ENCODE results near the gene NEUROG1.
A peak's percentile ranks its signal among the peaks of the same experiment; 100 is the strongest.
"Not testable (repeated sequence)": the region's sequence is repeated elsewhere in the genome, so short reads cannot be mapped to it uniquely, and the experiment has no call there.

NEUROG1 gene

GRCh38 chr5:135534609-135535419 lies 950 bp downstream of the NEUROG1 start:
- DNase-seq = no peak

- DNase-seq = no peak
Observed at GRCh38 chr5:135533794-135534193, 2.0 kb downstream of the NEUROG1 start.

- DNase-seq = no peak
Observed at GRCh38 chr5:135533334-135533733, 2.4 kb downstream of the NEUROG1 start.

GRCh38 chr5:135529576-135529975 lies 6.2 kb downstream of the NEUROG1 start:
- not testable (repeated sequence) for DNase-seq

DNA sequence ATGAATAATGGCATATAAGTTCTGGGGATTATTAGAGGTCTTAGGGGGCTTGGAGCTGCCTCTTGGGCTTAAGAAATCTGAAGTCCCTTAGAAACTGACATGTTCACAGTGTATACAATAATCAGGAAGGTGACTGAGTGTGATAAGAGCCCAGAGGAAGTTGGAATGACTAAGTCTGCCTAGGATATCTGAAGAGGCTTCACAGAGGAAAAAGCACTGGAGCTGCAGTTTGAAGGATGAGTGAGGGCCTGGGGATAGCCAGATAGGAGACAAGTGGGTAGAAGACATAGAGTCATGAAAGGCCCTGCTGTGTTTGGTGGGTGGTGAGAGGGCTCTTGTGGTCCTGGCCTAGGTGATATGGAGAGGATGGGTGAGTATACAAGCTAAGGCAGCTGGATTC lies 8.8 kb downstream of the NEUROG1 start:
- DNase-seq = no peak

DNA sequence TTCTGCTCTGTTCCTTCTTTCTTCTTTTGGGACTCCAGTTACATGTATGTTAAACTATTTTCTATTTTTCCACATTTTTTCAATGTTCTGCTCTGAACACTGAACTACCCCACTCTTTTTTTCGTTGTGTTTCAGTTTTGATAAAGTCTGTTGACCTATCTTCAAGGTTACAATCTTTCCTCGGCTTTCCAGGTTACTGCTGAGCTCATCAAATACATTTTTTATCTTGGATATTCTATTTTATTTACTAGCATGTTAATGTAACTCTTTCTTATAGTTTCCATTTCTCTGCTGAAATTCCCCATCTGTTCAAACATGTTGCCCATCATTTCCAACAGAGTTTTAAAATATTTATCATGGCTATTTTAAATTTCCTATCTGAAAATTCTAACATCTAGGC lies 13.8 kb downstream of the NEUROG1 start:
- DNase-seq = no peak

DNA sequence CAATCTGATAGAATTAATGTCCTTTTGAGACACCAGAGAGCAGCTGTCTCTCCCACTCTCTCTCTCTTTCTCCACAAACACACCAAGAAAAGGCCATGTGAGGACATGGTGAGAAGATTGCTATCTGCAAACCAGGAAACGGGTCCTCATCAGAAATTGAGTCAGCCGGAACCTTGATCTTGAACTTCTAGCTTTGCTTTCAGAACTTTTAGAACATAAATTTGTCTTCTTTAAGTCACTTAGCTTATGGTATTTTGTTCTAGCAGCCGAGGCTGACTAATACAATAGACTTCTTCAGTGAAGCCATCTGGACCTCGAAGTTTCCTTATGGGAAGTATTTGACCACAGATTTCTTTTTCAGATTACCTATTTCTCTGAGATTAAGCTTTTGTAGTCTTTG lies 18.1 kb downstream of the NEUROG1 start:
- DNase-seq = no peak

- peak; percentile 62 for DNase-seq
Observed at GRCh38 chr5:135514116-135514515, 21.6 kb downstream of the NEUROG1 start.

DNA sequence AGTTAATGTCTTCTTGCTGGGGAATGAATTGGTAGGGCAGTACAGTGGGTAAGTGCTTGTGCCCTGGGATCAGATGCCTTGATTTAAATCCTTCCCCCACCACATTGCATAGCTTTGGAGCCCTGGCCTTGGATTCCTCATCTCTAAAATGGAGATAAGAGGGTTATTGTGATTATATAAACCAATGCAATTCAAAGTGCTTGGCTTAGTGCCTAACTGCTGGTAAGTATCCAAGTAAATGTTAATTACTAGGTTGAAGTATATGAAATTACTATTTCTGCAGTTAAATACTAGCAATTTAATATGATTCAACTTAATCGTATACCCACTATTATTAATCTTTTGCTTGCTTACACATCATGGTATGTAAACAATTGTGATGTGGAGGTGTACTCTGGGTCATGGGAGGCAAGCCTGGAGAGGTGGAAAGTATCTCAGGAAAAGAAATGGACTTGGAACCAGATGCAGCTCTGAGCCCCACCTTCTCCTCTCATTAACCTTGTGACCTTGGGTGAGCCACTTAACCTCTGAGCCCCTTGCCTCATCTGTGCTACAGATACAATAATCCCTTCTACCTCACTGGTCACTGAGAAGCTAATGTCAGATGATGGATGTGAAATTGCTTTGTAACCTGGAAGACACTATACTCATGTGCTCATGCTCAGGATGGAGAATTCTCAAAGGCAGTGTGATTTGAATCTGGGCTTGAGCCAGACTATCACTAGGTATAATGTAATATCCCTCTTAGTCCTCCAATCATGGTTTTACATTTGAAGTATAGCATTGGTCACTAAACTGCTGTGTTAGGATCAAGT lies 23.8 kb downstream of the NEUROG1 start:
- DNase-seq = no peak

GRCh38 chr5:135509995-135510394 lies 25.8 kb downstream of the NEUROG1 start:
- no peak for DNase-seq

DNA sequence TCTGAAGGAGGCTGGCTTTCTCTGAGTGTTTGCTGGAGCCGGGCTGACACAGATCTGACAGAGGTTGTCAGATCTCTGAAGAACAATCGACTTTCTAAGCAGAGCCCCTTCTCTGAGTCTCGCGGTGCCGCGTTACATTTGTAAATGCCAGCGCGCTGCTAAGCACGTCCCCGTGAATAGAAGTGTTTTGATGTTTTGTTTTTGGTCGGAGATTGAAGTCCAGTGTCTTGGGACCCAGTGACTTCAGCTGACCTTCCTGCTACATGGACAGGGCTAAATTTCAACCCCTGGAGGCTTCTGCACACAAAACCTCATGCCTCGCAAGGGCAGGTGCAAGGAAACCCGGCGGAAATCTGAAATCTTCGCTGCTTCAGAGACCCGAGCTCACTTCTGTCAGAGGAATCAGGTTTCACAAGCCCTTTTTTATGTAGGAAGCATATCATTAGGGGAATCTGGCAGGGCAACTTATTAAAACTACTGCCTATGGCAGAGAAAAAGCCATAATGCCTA lies 27.2 kb downstream of the NEUROG1 start:
- DNase-seq = no peak

GRCh38 chr5:135505973-135506372 lies 29.8 kb downstream of the NEUROG1 start:
- no peak for DNase-seq

DNA sequence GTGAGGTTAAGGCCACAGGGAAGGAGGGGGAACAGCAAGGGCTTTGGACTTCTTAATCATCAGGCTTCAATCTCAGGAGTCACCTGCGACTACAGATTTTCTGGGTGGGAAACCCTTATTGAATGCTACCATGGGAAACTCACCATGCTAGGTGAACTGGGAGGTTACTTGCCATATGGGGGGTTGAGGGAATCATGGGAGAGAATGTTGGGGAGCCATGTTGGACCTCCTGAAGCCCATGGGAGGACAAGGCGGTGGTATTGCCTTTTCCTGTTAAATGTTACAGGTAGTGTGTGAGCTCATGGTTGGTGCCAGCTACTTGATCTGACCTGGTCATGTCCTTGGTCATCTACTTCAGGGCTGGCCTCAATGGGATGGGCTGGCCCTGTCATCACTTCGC lies 31.4 kb downstream of the NEUROG1 start:
- DNase-seq = no peak

DNA sequence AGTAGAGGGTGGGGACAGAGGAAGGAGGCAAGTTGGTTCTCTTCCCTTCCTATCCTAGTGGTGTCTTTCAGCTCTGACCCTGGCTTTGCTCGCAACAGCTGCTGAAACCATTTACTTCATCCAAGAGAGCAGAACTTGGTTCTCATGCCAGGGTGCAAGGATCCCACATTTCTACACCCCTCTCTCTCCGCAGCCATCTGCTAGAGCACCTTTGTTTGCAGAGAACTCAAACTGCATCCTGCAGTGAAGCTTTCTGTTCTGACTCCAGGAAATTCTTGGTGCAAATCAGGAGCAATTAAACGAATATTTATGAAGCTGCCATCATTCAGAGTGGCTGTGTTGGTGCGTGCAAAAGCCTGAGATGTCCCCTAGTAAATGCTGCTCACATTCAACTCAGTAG lies 31.9 kb downstream of the NEUROG1 start:
- DNase-seq = no peak

- no peak for DNase-seq
Observed at GRCh38 chr5:135502836-135503520, 32.8 kb downstream of the NEUROG1 start.

GRCh38 chr5:135501965-135502364 lies 33.8 kb downstream of the NEUROG1 start:
- DNase-seq = no peak

DNA sequence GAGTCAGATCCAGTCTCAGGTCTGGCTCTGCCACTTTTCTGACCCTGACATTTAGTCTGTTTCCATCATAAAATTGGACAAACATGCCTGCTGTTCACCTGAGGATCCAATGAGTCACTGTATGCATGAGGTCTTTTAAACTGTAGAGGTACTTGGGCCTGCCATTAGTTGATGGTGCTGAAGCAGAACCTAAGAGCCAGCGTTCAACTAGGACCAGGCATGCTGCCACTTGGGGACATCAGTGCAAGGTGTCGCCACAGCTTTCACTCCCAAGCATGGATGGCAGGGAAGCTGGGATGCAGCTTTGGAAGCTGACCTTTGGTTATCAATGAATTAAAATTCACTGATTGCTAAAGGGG lies 37.1 kb downstream of the NEUROG1 start:
- DNase-seq = no peak

GRCh38 chr5:135497971-135498636 lies 37.7 kb downstream of the NEUROG1 start:
- DNase-seq = no peak

DNA sequence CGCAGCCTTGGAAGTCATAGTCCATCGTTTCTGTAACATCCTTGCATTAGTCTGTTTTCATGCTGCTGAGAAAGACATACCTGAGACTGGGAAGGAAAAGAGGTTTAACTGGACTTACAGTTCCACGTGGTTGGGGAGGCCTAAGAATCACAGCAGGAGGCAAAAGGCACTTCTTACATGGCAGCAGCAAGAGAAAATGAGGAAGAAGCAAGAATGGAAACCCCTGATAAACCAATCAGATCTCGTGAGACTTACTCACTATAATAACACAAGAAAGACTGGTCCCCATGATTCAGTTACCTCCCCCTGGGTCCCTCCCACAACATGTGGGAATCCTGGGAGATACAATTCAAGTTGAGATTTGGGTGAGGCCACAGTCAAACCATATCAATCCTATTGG lies 40.2 kb downstream of the NEUROG1 start:
- DNase-seq = peak; percentile 57

DNA sequence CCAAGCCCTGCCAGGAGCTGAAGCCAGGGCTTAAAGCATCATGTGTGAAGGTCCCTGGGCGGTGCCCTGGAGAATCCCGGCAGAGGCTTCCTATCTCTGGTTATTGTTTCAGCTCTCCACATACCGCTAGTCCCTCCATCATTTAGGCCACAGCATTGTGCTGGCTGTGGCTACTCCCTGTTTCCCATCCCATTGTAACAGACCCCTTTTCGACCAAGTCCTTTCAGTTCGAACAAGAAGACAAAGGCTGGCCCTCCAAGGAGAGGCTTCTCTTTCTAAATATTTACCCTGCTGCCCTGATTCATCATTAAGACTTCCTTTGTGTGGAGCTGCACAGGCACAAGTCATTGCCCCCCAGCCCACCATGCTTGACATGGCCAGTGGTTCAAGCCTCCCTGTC lies 41.6 kb downstream of the NEUROG1 start:
- DNase-seq = no peak

GRCh38 chr5:135493406-135494180 lies 42.2 kb downstream of the NEUROG1 start:
- DNase-seq = peak; percentile 93

- DNase-seq = peak; percentile 33
Observed at GRCh38 chr5:135492319-135492626, 43.5 kb downstream of the NEUROG1 start.
